Panc1 (cell line): ENCODE measurements around the gene EHD1. TPM values are rescaled to one million over a fixed set of nuclear protein-coding genes. Genes with fewer than 3 reads are reported as not detected.

ENCODE experiments used
- ATAC-seq: fragments of 200-7000 bp; cut with Tn5 transposase; 2 replicates; pipeline ENCODE4 v1.9.1; 2020; ENCODE audit warnings: mild to moderate bottlenecking, moderate library complexity
- BruUV-seq: library from RNA; stranded (reverse); fragments of 400-500 nt; replicated peaks from 2 replicates; lab custom pipeline; 2021; lab: Mats Ljungman, UMichigan
- CTCF ChIA-PET: fragments of 300-600 bp; sonication (Branson Sonifier 250); formaldehyde crosslinking; loops from one replicate; lab custom pipeline; 2022; ENCODE audit warnings: antibody characterized with exemption; lab: Charles Lee
- POLR2A ChIA-PET: fragments of 300-600 bp; sonication (Branson Sonifier 250); formaldehyde crosslinking; loops from one replicate; lab custom pipeline; 2022; ENCODE audit warnings: antibody characterized with exemption; lab: Charles Lee
- DNase-seq: peaks from one replicate; pipeline ENCODE4 v3.0.0-alpha.2; 2010; ENCODE audit warnings: low read depth, low spot score
- H3K27ac ChIP-seq: 2 replicates; pipeline ENCODE4 v1.5.1; 2011; ENCODE audit warnings: mild to moderate bottlenecking, low read length, inconsistent platforms
- H3K27me3 ChIP-seq: fragments of 200-500 bp; sonication (Bioruptor generic); 2 replicates; pipeline ENCODE4 v1.6.0; 2014; ENCODE audit warnings: low read length, inconsistent platforms; ENCODE audit not compliant: control insufficient read depth, insufficient read depth
- H3K36me3 ChIP-seq: fragments of 200-500 bp; sonication (Bioruptor generic); 2 replicates; pipeline ENCODE4 v1.5.1; 2014; ENCODE audit warnings: inconsistent platforms, mild to moderate bottlenecking, low read length, moderate library complexity; ENCODE audit not compliant: control insufficient read depth, insufficient read depth
- H3K4me1 ChIP-seq: 2 replicates; pipeline ENCODE4 v1.5.1; 2011; ENCODE audit warnings: inconsistent platforms, mild to moderate bottlenecking, low read length, moderate library complexity; ENCODE audit not compliant: control insufficient read depth, insufficient read depth
- H3K4me3 ChIP-seq, 2 experiments: 2 replicates each; pipeline ENCODE4 v1.5.1; 2011 to 2012; ENCODE audit warnings: low read depth in 2 of 2, low read length in 2 of 2, mild to moderate bottlenecking in 2 of 2, inconsistent platforms in 1 of 2, moderate library complexity in 1 of 2
- H3K9me3 ChIP-seq: fragments of 200-500 bp; sonication (Bioruptor generic); 2 replicates; pipeline ENCODE4 v1.5.1; 2014; ENCODE audit warnings: low read depth, mild to moderate bottlenecking, inconsistent platforms, low read length, moderate library complexity; ENCODE audit not compliant: control insufficient read depth, insufficient read depth
- CTCF ChIP-seq: fragments of 450-650 bp; IDR thresholded peaks from 2 replicates; pipeline ENCODE4 v1.5.1; 2017; ENCODE audit warnings: mild to moderate bottlenecking
- POLR2AphosphoS5 ChIP-seq: IDR thresholded peaks from 2 replicates; pipeline ENCODE4 v1.6.1; 2012; ENCODE audit warnings: mild to moderate bottlenecking, low read depth, low read length, moderate library complexity
- REST ChIP-seq, 2 experiments: IDR thresholded peaks; 2 replicates each; pipeline ENCODE4 v1.6.1; 2011 to 2012; ENCODE audit warnings: low read depth in 2 of 2, control low read depth in 1 of 2, low read length in 1 of 2, mild to moderate bottlenecking in 1 of 2, moderate library complexity in 1 of 2; ENCODE audit not compliant: insufficient read depth in 1 of 2
- SIN3A ChIP-seq: IDR thresholded peaks from 2 replicates; pipeline ENCODE4 v1.6.1; 2012; ENCODE audit warnings: low read depth, mild to moderate bottlenecking, low read length, moderate library complexity, borderline replicate concordance; ENCODE audit not compliant: insufficient read depth
- TCF7L2 ChIP-seq: IDR thresholded peaks from 2 replicates; pipeline ENCODE4 v1.6.1; 2011; ENCODE audit warnings: mild to moderate bottlenecking, low read depth, low read length, inconsistent platforms
- in situ Hi-C: cut with HindIII; loops from 2 replicates; pipeline ENCODE4 v1.10.0; 2016; ENCODE audit warnings: low sequenced_read_pairs, low pct_unique_long_range_greater_than_20kb
- intact Hi-C: fragments of 100-400 bp; cut with micrococcal nuclease; formaldehyde crosslinking; loops from one replicate; pipeline ENCODE4 v1.10.0; 2022; ENCODE audit not compliant: unreplicated experiment
- total RNA-seq: library from RNA; stranded (reverse); gene quantifications from one replicate; pipeline ENCODE4 v1.2.1, GENCODE V29; 2021; ENCODE audit not compliant: unreplicated experiment

Gene EHD1
- total RNA-seq, 1 experiment from 2014 or later, result 186 TPM

GRCh38 chr11:64906314-64906635 is 27.9 kb upstream of the EHD1 start:
- BruUV-seq, result no TSS peak
- Histone ChIP-seq H3K36me3 (peaks cover 3% of the 10 kb centered on the region; the same call in 1 of the 2 replicates), H3K27me3 (no peaks in the 10 kb centered on the region), H3K27ac (no peak overlapping the region), H3K4me3 (no peak overlapping the region), H3K9me3 (no peaks in the 10 kb centered on the region), H3K4me1 (no peaks in the 10 kb centered on the region)
- TF ChIP-seq POLR2AphosphoS5 (no peak), CTCF (no peak), TCF7L2 (no peak), REST (IDR thresholded peaks at IDR 0.05; ENCODE audit: insufficient read depth in 1 of 2, low read depth in 2 of 2, low read length in 1 of 2) (no peak), SIN3A (no peak)
- DNase-seq, result no peak
- intact Hi-C loops, result no loop called here
- ChIA-PET POLR2A (no interaction called here), CTCF (no interaction called here)
- in situ Hi-C loops, result no loop called here
- ATAC-seq, result no peak

GRCh38 chr11:64905516-64906313 is 27.3 kb upstream of the EHD1 start:
- intact Hi-C loops (no loop called here), in situ Hi-C loops (no loop called here)
- Histone ChIP-seq H3K36me3 (peaks cover 2% of the 10 kb centered on the region; the same call in 1 of the 2 replicates), H3K27me3 (no peaks in the 10 kb centered on the region), H3K9me3 (no peaks in the 10 kb centered on the region), H3K4me3 (no peak overlapping the region), H3K4me1 (no peaks in the 10 kb centered on the region), H3K27ac (no peak overlapping the region)
- TF ChIP-seq SIN3A (no peak), CTCF (no peak), REST (IDR thresholded peaks at IDR 0.05; ENCODE audit: insufficient read depth in 1 of 2, low read depth in 2 of 2, low read length in 1 of 2) (no peak), POLR2AphosphoS5 (no peak)
- no TSS peak for BruUV-seq
- CTCF ChIA-PET, result no interaction called here
- ATAC-seq (no peak), DNase-seq (no peak)
- POLR2A ChIA-PET, result no interaction called here
